GM21526 (cell line): ENCODE results near the gene KRTAP4-1.
"Not testable (repeated sequence)": the region's sequence is repeated elsewhere in the genome, so short reads cannot be mapped to it uniquely, and the experiment has no call there.

Experiments
- ATAC-seq: cut with Tn5 transposase; IDR thresholded peaks from one replicate; pipeline ENCODE4 v1.9.1; 2021; ENCODE audit warnings: moderate library complexity; ENCODE audit not compliant: unreplicated experiment, low FRiP score

The KRTAP4-1 gene

GRCh38 chr17:41176744-41177387 lies 7.8 kb downstream of the KRTAP4-1 start:
- no peak for ATAC-seq

GRCh38 chr17:41171886-41172285 lies 12.8 kb downstream of the KRTAP4-1 start:
- no peak for ATAC-seq

DNA sequence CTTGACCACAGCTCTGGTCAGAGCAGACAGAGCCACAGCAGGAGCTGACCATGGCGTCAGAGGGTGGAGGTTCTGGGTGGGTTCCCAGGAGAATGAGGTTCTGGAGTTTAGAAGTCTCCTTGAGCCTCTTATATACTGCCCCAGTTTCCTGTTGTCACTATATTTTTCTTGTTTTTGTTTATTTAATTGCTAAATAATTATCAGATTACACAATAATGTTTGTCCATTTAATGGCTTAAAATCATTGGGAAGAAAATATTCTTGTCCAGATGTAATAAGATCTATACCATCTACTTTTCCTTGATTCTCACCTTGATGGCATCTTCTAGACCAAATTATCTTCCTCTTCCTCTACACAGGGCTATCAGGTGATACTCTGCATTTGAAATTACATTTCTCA lies 16.6 kb downstream of the KRTAP4-1 start, which contains the start of gene KRTAP4-3:
KRTAP4-3 (minus strand) TSS at position 101 of the 400 bp plus-strand sequence; CDS start at position 52, 49 bp downstream.
- ATAC-seq, result no peak

DNA sequence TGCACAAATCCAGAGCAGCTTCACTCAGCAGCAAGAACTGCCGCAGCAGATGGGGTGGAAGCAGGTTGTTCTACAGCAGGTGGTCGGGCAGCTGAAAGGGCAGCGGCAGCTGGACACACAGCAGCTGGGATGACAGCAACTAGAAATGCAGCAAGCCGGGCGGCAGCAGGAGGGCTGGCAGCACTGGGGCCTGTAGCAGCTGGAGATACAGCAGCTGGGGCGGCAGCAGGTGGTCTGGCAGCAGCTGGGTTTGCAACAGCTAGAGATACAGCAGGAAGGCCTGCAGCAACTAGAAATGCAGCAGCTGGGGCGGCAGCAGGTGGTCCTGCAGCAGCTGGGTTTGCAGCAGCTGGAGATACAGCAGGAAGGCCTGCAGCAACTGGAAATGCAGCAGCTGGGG lies 17.1 kb downstream of the KRTAP4-1 start:
- ATAC-seq, result no peak

DNA sequence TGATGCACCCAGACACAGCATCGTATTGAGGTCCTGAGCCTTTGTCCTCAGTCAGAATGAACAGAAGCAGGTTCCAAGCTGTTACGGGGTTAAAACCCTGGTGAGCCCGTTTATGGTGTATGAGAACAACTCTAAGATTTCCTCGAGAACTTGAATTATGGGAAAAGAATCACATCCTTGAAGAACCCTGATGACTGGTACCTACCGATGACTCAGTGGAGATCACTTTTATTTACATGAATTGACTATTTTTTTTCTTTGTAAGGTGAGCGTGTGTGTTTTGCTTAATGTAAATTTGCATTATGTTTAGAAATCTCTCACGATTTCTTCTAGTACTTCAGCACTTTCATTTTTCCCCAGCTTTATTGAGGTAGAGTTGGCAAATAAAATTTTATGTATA lies 20.9 kb downstream of the KRTAP4-1 start:
- no peak for ATAC-seq

- ATAC-seq, result no peak
Measured at GRCh38 chr17:41160648-41161047, 24.1 kb downstream of the KRTAP4-1 start, which contains the start of gene KRTAP4-4. KRTAP4-4 (minus strand) TSS chr17:41160748; CDS start chr17:41160691, 57 bp downstream.

DNA sequence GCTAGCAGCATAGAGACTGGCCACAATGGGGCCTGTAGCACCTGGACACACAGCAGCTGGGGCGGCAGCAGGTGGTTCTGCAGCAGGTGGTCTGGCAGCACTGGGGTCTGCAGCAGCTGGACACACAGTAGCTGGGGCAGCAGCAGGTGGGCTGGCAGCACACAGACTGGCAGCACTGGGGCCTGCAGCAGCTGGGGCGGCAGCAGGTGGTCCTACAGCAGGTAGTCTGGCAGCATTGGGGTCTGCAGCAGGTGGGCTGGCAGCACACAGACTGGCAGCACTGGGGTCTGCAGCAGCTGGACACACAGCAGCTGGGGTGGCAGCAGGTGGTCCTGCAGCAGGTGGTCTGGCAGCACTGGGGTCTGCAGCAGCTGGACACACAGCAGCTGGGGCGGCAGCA lies 24.5 kb downstream of the KRTAP4-1 start:
- not testable (repeated sequence) for ATAC-seq

GRCh38 chr17:41153856-41154255 lies 30.9 kb downstream of the KRTAP4-1 start:
- no peak for ATAC-seq

DNA sequence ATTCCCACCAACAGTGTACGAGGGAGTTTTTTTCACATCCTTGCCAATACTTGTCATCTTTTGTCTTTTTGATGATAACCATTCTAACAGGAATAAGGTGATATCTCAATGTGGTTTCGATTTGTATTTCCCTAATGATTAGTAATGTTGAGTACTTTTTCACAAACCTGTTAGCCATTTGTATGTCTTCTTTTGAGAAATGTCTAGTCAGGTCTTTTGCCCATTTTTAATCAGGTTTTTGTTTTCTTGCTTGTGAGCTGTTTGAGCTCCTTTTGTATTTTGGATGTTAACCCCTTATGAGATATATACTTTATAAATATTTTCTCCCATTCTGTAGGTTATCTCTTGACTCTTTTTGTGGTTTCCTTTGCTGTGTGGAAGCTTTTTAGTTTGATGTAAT lies 33.2 kb downstream of the KRTAP4-1 start:
- no peak for ATAC-seq

DNA sequence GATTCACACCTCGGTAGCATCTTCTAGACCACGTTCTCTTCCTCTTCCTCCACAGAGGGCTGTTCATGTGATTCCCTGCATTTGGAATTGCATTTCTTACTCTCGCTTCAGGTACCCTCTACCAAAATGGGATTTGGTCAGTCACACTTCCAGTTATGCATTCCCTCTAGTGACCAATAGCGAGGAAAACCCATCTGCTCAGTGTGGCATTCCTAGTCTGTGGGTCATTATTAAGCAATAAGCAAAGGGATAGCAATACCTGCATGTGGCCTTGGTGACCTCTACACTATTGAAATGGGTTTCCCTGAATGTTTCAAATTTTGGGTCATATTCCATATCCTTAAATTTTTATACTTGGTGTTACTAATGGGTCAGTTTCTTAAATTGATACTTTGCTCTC lies 34.7 kb downstream of the KRTAP4-1 start:
- no peak for ATAC-seq

GRCh38 chr17:41149652-41149985 lies 35.1 kb downstream of the KRTAP4-1 start, which contains the start of gene KRTAP4-5:
KRTAP4-5 (minus strand) TSS chr17:41149825; CDS start chr17:41149767, 58 bp downstream.
- ATAC-seq, result no peak

DNA sequence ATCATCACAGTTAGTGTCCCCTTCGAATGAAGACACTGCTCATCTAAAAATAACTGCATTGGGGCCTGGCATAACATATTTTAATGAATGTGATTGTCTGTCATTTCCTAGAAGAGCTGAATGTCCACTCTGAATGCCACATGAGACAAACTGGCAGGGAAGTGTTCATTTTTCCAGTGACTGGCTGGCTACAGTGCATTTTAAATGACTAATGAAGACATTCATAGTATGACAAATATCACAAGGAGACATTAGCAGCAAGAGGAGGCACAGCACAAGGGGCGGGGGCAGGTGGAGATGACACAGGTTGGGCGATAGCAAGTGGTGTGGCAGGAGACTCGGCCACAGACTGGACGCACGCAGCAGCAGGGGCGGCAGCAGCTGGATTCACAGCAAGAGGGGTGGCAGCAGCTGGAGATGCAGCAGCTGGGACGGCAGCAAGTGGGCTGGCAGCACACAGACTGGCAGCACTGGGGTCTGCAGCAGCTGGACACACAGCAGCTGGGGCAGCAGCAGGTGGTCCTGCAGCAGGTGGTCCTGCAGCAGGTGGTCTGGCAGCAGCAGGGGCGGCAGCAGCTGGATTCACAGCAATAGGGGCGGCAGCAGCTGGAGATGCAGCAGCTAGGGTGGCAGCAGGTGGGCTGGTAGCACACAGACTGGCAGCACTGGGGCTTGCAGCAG lies 35.6 kb downstream of the KRTAP4-1 start:
- not testable (repeated sequence) for ATAC-seq

DNA sequence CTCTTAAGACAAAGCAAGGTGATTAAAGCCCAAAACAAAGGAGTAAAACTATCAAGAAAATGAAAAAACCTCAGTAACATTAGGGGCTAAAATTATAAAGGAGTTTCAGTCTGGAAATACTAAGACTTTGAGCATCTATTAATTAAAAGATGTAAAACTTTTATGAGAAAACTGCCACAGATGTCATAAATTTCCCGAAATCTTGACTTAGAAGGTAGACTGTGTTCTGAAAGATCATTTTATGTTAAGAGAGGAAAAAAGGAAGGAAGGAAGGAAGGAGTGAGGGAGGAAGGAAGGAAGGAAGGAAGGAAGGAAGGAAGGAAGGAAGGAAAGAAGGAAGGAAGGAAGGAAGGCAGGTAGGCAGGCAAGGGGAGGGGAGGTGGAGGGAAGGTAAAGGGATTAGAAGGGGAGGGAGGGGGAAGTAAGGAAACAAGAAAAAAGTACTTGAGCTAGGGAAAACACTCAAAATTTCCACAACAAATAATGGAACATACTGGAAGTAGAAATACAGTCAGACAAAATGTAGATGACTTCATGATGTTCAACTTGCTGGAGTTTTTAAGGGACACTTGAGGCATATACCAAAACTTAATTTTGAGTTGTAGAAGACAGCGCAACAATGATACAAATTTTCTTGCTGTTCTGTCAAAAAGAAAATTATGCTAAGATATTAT lies 37.0 kb downstream of the KRTAP4-1 start:
- ATAC-seq, result no peak

DNA sequence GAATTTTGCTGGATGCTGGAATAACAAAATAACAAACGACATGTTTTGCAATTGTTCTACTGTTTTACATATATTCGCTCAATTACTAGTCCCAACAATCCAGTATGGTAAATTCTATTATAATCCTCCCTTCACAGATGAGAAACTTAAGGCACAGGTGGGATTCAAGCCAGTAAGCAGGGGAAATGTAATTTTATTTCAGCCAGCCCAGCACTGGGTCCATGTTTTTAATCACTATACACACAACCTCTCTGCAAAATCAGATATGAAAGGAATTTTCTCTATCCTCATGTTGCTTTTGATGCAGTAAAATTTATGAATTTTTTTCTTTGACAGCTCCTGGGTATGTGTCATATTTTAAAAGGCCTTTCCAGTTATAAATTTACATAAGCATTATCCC lies 39.5 kb downstream of the KRTAP4-1 start:
- ATAC-seq, result no peak

DNA sequence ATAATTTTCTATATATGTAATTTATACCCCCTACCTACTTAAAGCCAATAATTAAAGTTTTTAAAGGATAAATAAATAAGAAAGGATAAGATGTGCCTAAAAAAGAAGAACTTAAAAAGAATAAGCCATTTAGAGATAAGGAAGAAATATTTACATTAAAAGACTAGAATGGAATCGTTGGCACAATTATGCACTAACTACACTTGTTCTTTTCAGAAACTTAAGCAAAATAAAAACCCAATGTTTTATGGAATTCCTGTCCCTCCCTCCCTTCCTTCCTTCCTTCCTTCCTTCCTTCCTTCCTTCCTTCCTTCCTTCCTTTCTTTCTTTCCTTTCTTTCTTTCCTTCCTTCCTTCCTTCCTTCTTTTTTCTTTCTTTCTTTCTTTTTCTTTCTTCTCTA lies 39.9 kb downstream of the KRTAP4-1 start:
- no peak for ATAC-seq

DNA sequence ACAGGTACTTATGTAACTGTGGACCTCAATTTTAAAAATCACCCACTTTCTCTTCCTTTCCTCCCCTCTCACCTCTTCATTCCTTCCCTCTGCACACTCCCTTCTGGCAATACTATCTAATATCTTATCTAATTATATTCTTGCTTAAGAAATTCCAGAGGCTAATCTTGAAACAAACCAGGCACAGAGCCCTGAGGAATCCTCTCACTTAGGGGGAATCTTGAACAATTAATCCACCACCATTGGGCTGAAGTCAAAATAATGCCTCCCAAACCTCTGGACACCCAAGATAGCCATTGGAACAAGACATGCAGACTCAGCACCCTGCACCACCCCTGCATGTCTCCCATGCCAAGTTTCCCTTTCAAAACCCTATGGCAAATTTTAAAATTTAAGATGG lies 43.4 kb downstream of the KRTAP4-1 start:
- ATAC-seq, result no peak

GRCh38 chr17:41140360-41141131 lies 44.2 kb downstream of the KRTAP4-1 start, which contains the start of gene KRTAP4-6:
KRTAP4-6 (minus strand) TSS chr17:41140544; CDS start chr17:41140487, 57 bp downstream.
- ATAC-seq, result no peak

- not testable (repeated sequence) for ATAC-seq
Measured at GRCh38 chr17:41139865-41140264, 44.8 kb downstream of the KRTAP4-1 start.
